MCF 10A (cell line): ENCODE measurements around the gene IGFL4. TPM values are rescaled to one million over a fixed set of nuclear protein-coding genes. Genes with fewer than 3 reads are reported as not detected.

Source experiments
- BruUV-seq: library from RNA; stranded (reverse); fragments of 400-500 nt; replicated peaks from 2 replicates; lab custom pipeline; 2021; lab: Mats Ljungman, UMichigan
- CTCF ChIA-PET: fragments of 300-600 bp; sonication (Branson Sonifier 250); formaldehyde crosslinking; extraction: SDS; loops from one replicate; lab custom pipeline; 2021; ENCODE audit warnings: antibody characterized with exemption, inconsistent platforms; lab: Yijun Ruan, JAX
- POLR2A ChIA-PET: fragments of 300-600, 350-650 bp; sonication (Branson Sonifier 250); formaldehyde crosslinking; extraction: SDS; loops from one replicate; lab custom pipeline; 2020; ENCODE audit warnings: antibody characterized with exemption, inconsistent platforms; lab: Yijun Ruan, JAX
- DNase-seq: peaks from one replicate; pipeline ENCODE4 v3.0.0-alpha.2; 2018; ENCODE audit not compliant: unreplicated experiment
- H3K27ac Mint-ChIP-seq: one replicate; pipeline ENCODE4 v1.8.0; 2022; ENCODE audit warnings: mild to moderate bottlenecking, low read depth, mixed read lengths; ENCODE audit not compliant: unreplicated experiment
- H3K27me3 Mint-ChIP-seq: one replicate; pipeline ENCODE4 v1.8.0; 2022; ENCODE audit warnings: mixed read lengths; ENCODE audit not compliant: insufficient read depth, unreplicated experiment
- H3K36me3 Mint-ChIP-seq: one replicate; pipeline ENCODE4 v1.8.0; 2022; ENCODE audit warnings: mild to moderate bottlenecking, moderate library complexity, mixed read lengths; ENCODE audit not compliant: insufficient read depth, unreplicated experiment
- H3K4me1 Mint-ChIP-seq: one replicate; pipeline ENCODE4 v1.8.0; 2022; ENCODE audit warnings: mixed read lengths; ENCODE audit not compliant: insufficient read depth, unreplicated experiment
- H3K4me3 Mint-ChIP-seq: one replicate; pipeline ENCODE4 v1.8.0; 2022; ENCODE audit warnings: mild to moderate bottlenecking, moderate library complexity, mixed read lengths; ENCODE audit not compliant: unreplicated experiment
- H3K9me3 Mint-ChIP-seq: one replicate; pipeline ENCODE4 v1.8.0; 2022; ENCODE audit warnings: mixed read lengths; ENCODE audit not compliant: unreplicated experiment
- intact Hi-C: fragments of 100-400 bp; cut with micrococcal nuclease; formaldehyde crosslinking; loops from 2 replicates; pipeline ENCODE4 v1.14.1; 2022
- total RNA-seq: library from RNA; stranded (reverse); gene quantifications from 2 replicates; pipeline ENCODE4 v1.2.3, GENCODE V29; 2022
- TF ChIP-seq, protein P1 (sequence below): fragments of 200-600 bp; IDR thresholded peaks from one replicate; pipeline ENCODE4 v1.8.0; 2022; ENCODE audit warnings: antibody characterized with exemption, mild to moderate bottlenecking; ENCODE audit not compliant: unreplicated experiment

The IGFL4 gene
- total RNA-seq, 1 experiment from 2014 or later = not detected

DNA sequence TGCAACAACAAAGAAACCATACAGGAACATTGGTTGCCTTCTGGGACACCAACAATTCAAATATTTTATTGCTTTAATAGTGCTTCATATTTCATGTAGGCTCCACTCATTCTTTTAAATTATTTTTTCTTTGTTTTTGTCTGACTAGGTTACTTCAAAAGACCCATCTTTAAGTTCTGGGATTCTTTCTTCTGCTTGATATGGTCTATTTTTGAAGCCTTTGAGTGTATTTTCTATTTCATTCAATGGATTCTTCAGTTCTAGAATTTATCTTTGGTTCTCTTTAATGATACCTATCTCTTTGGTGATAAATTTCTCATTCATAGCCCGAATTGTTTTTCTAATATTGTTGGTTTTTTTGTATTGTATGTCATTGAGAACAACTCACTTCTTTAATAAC lies 45.1 kb upstream of the IGFL4 start:
- CTCF ChIA-PET = interaction anchor here (5.9 kb wide), 1 partner anchor 104 kb away, joined by 65 read pairs; no protein-coding TSS in a partner anchor
- Mint-ChIP-seq H3K36me3 (no peaks in the 10 kb centered on the region), H3K4me3 (no peak overlapping the region), H3K4me1 (peaks cover 7% of the 10 kb centered on the region), H3K27me3 (no peaks in the 10 kb centered on the region), H3K9me3 (peaks cover 8% of the 10 kb centered on the region), H3K27ac (no peak overlapping the region)
- BruUV-seq = no TSS peak
- TF ChIP-seq, protein P1, sequence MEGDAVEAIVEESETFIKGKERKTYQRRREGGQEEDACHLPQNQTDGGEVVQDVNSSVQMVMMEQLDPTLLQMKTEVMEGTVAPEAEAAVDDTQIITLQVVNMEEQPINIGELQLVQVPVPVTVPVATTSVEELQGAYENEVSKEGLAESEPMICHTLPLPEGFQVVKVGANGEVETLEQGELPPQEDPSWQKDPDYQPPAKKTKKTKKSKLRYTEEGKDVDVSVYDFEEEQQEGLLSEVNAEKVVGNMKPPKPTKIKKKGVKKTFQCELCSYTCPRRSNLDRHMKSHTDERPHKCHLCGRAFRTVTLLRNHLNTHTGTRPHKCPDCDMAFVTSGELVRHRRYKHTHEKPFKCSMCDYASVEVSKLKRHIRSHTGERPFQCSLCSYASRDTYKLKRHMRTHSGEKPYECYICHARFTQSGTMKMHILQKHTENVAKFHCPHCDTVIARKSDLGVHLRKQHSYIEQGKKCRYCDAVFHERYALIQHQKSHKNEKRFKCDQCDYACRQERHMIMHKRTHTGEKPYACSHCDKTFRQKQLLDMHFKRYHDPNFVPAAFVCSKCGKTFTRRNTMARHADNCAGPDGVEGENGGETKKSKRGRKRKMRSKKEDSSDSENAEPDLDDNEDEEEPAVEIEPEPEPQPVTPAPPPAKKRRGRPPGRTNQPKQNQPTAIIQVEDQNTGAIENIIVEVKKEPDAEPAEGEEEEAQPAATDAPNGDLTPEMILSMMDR = no peak
- intact Hi-C loops = no loop called here
- no peak for DNase-seq
- POLR2A ChIA-PET = no interaction called here

DNA sequence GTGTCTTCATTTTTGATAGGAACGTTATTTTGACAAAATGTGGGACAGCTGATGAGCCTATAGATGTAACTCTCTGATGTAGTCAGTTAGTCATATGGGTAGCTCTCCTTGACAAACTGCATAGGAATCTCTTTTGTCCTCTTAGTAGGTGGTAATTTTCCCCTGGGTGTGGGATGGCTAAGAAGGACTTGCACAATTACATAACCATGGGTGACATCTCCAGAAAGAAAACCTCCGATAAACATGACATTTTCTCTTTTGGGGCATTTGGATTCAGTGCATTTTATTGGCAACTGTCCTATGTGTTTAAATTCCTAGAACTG lies 41.9 kb upstream of the IGFL4 start:
- H3K4me1 Mint-ChIP-seq = peaks cover 22% of the 10 kb centered on the region
- H3K4me3 Mint-ChIP-seq = no peak overlapping the region
- TF ChIP-seq, protein P1 = no peak
- H3K27me3 Mint-ChIP-seq = no peaks in the 10 kb centered on the region
- no TSS peak for BruUV-seq
- intact Hi-C loops = loop anchor here (1.0 to 2.0 kb wide), 4 partner anchors 98 to 183 kb away; no protein-coding TSS in a partner anchor
- peaks cover 6% of the 10 kb centered on the region for H3K36me3 Mint-ChIP-seq
- ChIA-PET CTCF (interaction anchor here (0.6 to 7.2 kb wide), 28 partner anchors 10 to 431 kb away, joined by 3 to 265 read pairs (median 5); partner anchors contain the start of genes IGFL2 and IGFL3), POLR2A (interaction anchor here (0.6 to 3.0 kb wide), 16 partner anchors 12 to 391 kb away, joined by 3 to 28 read pairs (median 4); partner anchors contain the start of gene SNRPD2)
- peaks cover under 1% of the 10 kb centered on the region for H3K9me3 Mint-ChIP-seq
- H3K27ac Mint-ChIP-seq = no peak overlapping the region
- DNase-seq = no peak

DNA sequence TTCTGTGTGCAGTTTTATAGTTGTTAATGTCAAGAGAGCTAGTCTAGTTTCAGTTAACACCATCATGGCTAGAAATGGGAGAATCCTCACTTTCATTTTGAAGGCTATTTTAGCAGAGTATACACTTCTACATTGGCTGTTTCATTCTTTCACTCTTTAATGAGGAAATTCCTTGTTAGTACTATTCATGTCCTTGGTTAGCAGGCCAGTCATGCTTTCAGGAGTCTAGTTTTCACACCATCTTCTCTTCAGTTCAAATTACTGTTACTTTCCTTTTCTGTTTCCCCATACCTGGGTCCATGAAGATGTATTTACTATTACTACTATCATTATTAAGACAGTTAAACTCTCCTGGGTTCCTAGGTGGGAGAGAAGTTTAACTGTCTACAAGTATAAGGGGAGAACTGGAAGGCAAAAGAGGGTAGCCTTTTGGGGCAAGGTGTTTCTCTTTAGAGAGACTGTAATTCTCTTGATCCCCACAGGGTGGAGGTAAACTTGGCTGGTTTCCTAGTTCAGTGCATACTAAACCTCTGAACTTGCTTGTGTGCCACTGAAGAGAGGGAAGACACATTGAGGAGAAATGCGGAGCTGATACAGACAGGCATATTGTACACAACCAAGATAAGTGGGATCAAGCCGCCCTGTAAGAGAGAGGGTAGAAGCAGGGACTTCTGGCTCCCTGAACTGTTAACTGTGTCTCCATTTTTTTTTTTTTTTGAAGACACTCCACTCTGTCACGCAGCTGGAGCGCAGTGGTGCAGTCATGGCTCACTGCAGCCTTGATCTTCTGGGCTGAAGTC lies 41.3 kb upstream of the IGFL4 start:
- Mint-ChIP-seq H3K4me1 (peaks cover 28% of the 10 kb centered on the region), H3K27ac (no peak overlapping the region), H3K4me3 (no peak overlapping the region), H3K27me3 (no peaks in the 10 kb centered on the region), H3K36me3 (peaks cover 6% of the 10 kb centered on the region), H3K9me3 (no peaks in the 10 kb centered on the region)
- TF ChIP-seq, protein P1 = peak; percentile 77
- ChIA-PET CTCF (interaction anchor here (0.6 to 7.2 kb wide), 31 partner anchors 11 to 432 kb away, joined by 3 to 265 read pairs (median 6); partner anchors contain the start of genes IGFL2 and IGFL3), POLR2A (interaction anchor here (0.6 to 3.0 kb wide), 16 partner anchors 12 to 390 kb away, joined by 3 to 28 read pairs (median 4); partner anchors contain the start of gene SNRPD2)
- intact Hi-C loops = loop anchor here (1.0 to 2.0 kb wide), 4 partner anchors 99 to 183 kb away; no protein-coding TSS in a partner anchor
- BruUV-seq = no TSS peak
- DNase-seq = peak; percentile 79

DNA sequence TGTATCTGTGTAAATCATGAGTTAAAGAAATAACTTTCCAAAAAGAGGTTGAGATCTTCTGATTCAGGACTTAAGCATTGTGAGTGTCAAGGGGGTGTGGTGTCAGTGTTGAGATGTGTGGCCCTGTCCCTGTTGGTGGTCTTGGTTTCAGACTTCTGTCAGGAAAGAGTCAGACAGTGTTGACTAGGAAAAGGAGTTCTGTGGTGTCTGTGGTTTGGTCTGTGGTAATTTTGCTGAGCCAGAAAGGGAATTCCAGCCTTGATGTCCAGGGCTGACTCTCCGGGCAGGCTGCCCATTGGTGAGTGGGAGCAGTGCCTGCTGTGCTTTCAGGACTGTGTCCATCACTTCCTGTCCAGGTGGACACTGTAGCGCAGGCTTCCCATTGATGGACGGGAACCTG lies 39.8 kb upstream of the IGFL4 start:
- Mint-ChIP-seq H3K4me3 (no peak overlapping the region), H3K4me1 (peaks cover 34% of the 10 kb centered on the region), H3K9me3 (no peaks in the 10 kb centered on the region), H3K27ac (peak overlapping the region; percentile 13), H3K36me3 (peaks cover 6% of the 10 kb centered on the region), H3K27me3 (peaks cover 14% of the 10 kb centered on the region)
- ChIA-PET CTCF (interaction anchor here (0.9 to 7.2 kb wide), 12 partner anchors 25 to 315 kb away, joined by 3 to 265 read pairs (median 14); partner anchors contain the start of gene PGLYRP1), POLR2A (interaction anchor here (0.6 to 3.0 kb wide), 8 partner anchors 52 to 190 kb away, joined by 4 to 28 read pairs (median 5); no protein-coding TSS in a partner anchor)
- no TSS peak for BruUV-seq
- TF ChIP-seq, protein P1 = no peak
- peak; percentile 79 for DNase-seq
- intact Hi-C loops = no loop called here
